Heart left ventricle (tissue), 16 donors: ENCODE results near the gene LNX1. TPM values are rescaled to one million over a fixed set of nuclear protein-coding genes. Genes with fewer than 3 reads are reported as not detected.

Experiments used
- ATAC-seq, 4 donors: fragments of 200-7000 bp; cut with Tn5 transposase; one replicate each; pipeline ENCODE4 v1.9.1; 2020 to 2022; ENCODE audit warnings: moderate library complexity in 4 of 4, mild to moderate bottlenecking in 3 of 4, moderate number of reproducible peaks in 1 of 4
- DNase-seq, 5 donors: peaks; one replicate each; pipeline ENCODE4 v3.0.0-alpha.2; 2020
- H3K27ac ChIP-seq, 12 donors: fragments of 200-600 bp; sonication (generic) in 4 of 12; one replicate each; pipeline versions ENCODE4 v1.5.0 to v1.8.0; 2016 to 2022; ENCODE audit warnings: mild to moderate bottlenecking in 2 of 12
- H3K27me3 ChIP-seq, 9 donors: fragments of 200-600 bp; sonication (generic) in 2 of 9; one replicate each; pipeline versions ENCODE4 v1.5.1 to v1.8.0; 2016 to 2022; ENCODE audit warnings: mild to moderate bottlenecking in 3 of 9
- H3K36me3 ChIP-seq, 9 donors: fragments of 200-600 bp; sonication (generic) in 2 of 9; one replicate each; pipeline versions ENCODE4 v1.5.0 to v1.8.0; 2018 to 2022; ENCODE audit warnings: mild to moderate bottlenecking in 2 of 9
- H3K4me1 ChIP-seq, 12 donors: fragments of 200-600 bp; sonication (generic) in 4 of 12; one replicate each; pipeline versions ENCODE4 v1.5.0 to v1.8.0; 2016 to 2022; ENCODE audit warnings: mild to moderate bottlenecking in 3 of 12
- H3K4me3 ChIP-seq, 12 donors: fragments of 200-600 bp; sonication (generic) in 4 of 12; one replicate each; pipeline versions ENCODE4 v1.5.0 to v1.8.0; 2017 to 2022; ENCODE audit warnings: mild to moderate bottlenecking in 9 of 12, moderate library complexity in 4 of 12
- H3K9me3 ChIP-seq, 12 donors: fragments of 200-600 bp; sonication (generic) in 4 of 12; one replicate each; pipeline versions ENCODE4 v1.5.0 to v1.8.0; 2016 to 2022; ENCODE audit warnings: mild to moderate bottlenecking in 1 of 12
- CTCF ChIP-seq, 12 donors: fragments of 200-600 bp; sonication (generic) in 4 of 12; IDR thresholded peaks; one replicate each; pipeline versions ENCODE4 v1.5.0 to v1.8.0; 2018 to 2022; ENCODE audit warnings: antibody characterized with exemption in 12 of 12, mild to moderate bottlenecking in 5 of 12
- POLR2A ChIP-seq, 2 donors: fragments of 450-650 bp; IDR thresholded peaks; one replicate each; pipeline ENCODE4 v1.6.1; 2017; ENCODE audit warnings: antibody characterized with exemption in 2 of 2, mild to moderate bottlenecking in 2 of 2, moderate library complexity in 2 of 2
- WGBS, 4 donors: extraction: QIAGEN DNeasy Blood & Tissue Kit in 2 of 4; methylation state at CpG; one replicate each; pipeline versions ENCODE4 v1.1.5 to v1.1.7; 2013 to 2018; 5-methylcytosine and 5-hydroxymethylcytosine counted together
- intact Hi-C, 10 donors: fragments of 100-400 bp; cut with DNase I; formaldehyde crosslinking; loops; one replicate each; pipeline versions ENCODE4 v1.11.1 to v1.14.2; 2022
- polyA plus RNA-seq, 2 donors: library from polyadenylated mRNA; stranded (reverse); fragments of 200-250 nt; gene quantifications; one replicate each; pipeline ENCODE4 v1.2.3, GENCODE V29; 2013
- total RNA-seq, 9 donors: library from RNA; depleted of rRNA in 2 of 9; stranded (reverse); fragments of >200 nt in 2 of 9; fragmentation: NEBNext Ultra II Directional in 3 of 9; extraction: Animal tissue kit (Norgen Biotek cat#: 25700) in 3 of 9; gene quantifications; one replicate each; pipeline versions ENCODE4 v1.1.0 to v1.2.4, GENCODE V29; 2016 to 2023
- donor health status: ischemic (EF 13 %, LVEDD 7.1; RV severe dilation, severe dysfunction).
- donor health status: healthy with polysubstance abuse.
- donor health status: DM: no; HTN: yes; CAD: no.
- donor health status: DM: no; HTN: no; CAD: no.
- donor health status: ischemic (EF 25% LVEDD 6.9; RV normal size, moderate dysfunction).
- donor health status: ischemic (EF 25% LVEDD 5.7; RV mildly dilated, moderate dysfunction).
- donor health status: healthy.
- donor health status: DM: yes; HTN: yes; CAD: no.
- donor health status: ischemic (EF 35%, LVEDD 5.7; RV mildly dilated, moderate dysfunction).
- donor health status: nonischemic (EF 11% LVEDD 7.7; RV severe dilation, severe dysfunction).
- donor health status: DM: yes; HTN: yes; CAD: no.
- donor health status: PGD.
- donor health status: ischemic (EF 29% LVEDD 5.4; RV normal size, mild dysfunction).
- donor health status: nonischemic (EF 23%, LVEDD 6.1; RV moderate dilation, normal function).

Gene LNX1
- total and polyA plus RNA-seq, 11 donors = 3.4 to 15.7 (median 6.7) TPM

- WGBS, 4 donors = 77 to 84% (median 80%) methylated on average over 2 of the region's 2 CpGs
Measured at GRCh38 chr4:53465281-53465680, 126.0 kb downstream of the LNX1 start.

GRCh38 chr4:53463340-53463739, 127.9 kb downstream of the LNX1 start:
- Histone ChIP-seq H3K27ac (no peak overlapping the region), H3K36me3 (peaks cover 0 to 56% (median 48%) of the 10 kb centered on the region in 9 donors), H3K4me3 (no peak overlapping the region), H3K4me1 (no peaks in the 10 kb centered on the region), H3K27me3 (no peaks in the 10 kb centered on the region), H3K9me3 (peaks cover 0 to 20% (median 0%) of the 10 kb centered on the region in 12 donors)
- WGBS, 4 donors = 87 to 92% (median 88%) methylated on average over 5 of the region's 5 CpGs
- ATAC-seq (no peak), DNase-seq (no peak)
- no peak for TF ChIP-seq POLR2A (IDR thresholded peaks at IDR 0.05)
- TF ChIP-seq CTCF (IDR thresholded peaks at IDR 0.05) = no peak
- intact Hi-C loops = no loop called here

More at GRCh38 chr4:53465281-53465680, 126.0 kb downstream of the LNX1 start:
- Histone ChIP-seq H3K9me3 (peaks cover 0 to 21% (median 0%) of the 10 kb centered on the region in 12 donors), H3K27me3 (no peaks in the 10 kb centered on the region), H3K27ac (no peak overlapping the region), H3K4me3 (no peak overlapping the region), H3K4me1 (no peaks in the 10 kb centered on the region), H3K36me3 (peaks cover 0 to 37% (median 28%) of the 10 kb centered on the region in 9 donors)
- intact Hi-C loops = no loop called here
- no peak for DNase-seq
- no peak for ATAC-seq
- TF ChIP-seq POLR2A (IDR thresholded peaks at IDR 0.05) = no peak
- TF ChIP-seq CTCF (IDR thresholded peaks at IDR 0.05) = no peak

- ATAC-seq (no peak), DNase-seq (no peak)
- no peaks in the 10 kb centered on the region for H3K4me1 ChIP-seq
- intact Hi-C loops = no loop called here
- TF ChIP-seq POLR2A (IDR thresholded peaks at IDR 0.05) = no peak
- peaks cover 0 to 3% (median 0%) of the 10 kb centered on the region in 12 donors for H3K9me3 ChIP-seq
- no peak overlapping the region for H3K4me3 ChIP-seq
- no peaks in the 10 kb centered on the region for H3K27me3 ChIP-seq
- 89 to 97% (median 94%) methylated on average over 2 of the region's 2 CpGs for WGBS, 4 donors
- H3K27ac ChIP-seq = no peak overlapping the region
- peaks cover 0 to 77% (median 54%) of the 10 kb centered on the region in 9 donors for H3K36me3 ChIP-seq
Measured at GRCh38 chr4:53461244-53461643, 130.0 kb downstream of the LNX1 start.

- H3K4me1 ChIP-seq = no peaks in the 10 kb centered on the region
- H3K4me3 ChIP-seq = no peak overlapping the region
- no peaks in the 10 kb centered on the region for H3K27me3 ChIP-seq
- ATAC-seq = no peak
- no peak overlapping the region for H3K27ac ChIP-seq
- intact Hi-C loops = loop anchor here in 1 of 10 donors (10.0 kb wide), 1 partner anchor 75 kb away; no protein-coding TSS in a partner anchor
- no peaks in the 10 kb centered on the region for H3K9me3 ChIP-seq
- no peak for DNase-seq
- H3K36me3 ChIP-seq = peaks cover 2 to 94% (median 71%) of the 10 kb centered on the region in 9 donors
- TF ChIP-seq CTCF (IDR thresholded peaks at IDR 0.05) (no peak), POLR2A (IDR thresholded peaks at IDR 0.05) (no peak)
Measured at GRCh38 chr4:53459548-53459947, 131.7 kb downstream of the LNX1 start.

GRCh38 chr4:53456178-53456577, 135.1 kb downstream of the LNX1 start:
- TF ChIP-seq CTCF (IDR thresholded peaks at IDR 0.05) (no peak), POLR2A (IDR thresholded peaks at IDR 0.05) (no peak)
- Histone ChIP-seq H3K27ac (no peak overlapping the region), H3K36me3 (peaks cover 2 to 94% (median 79%) of the 10 kb centered on the region in 9 donors), H3K4me3 (no peak overlapping the region), H3K9me3 (no peaks in the 10 kb centered on the region), H3K4me1 (peaks cover 0 to 7% (median 0%) of the 10 kb centered on the region in 12 donors), H3K27me3 (no peaks in the 10 kb centered on the region)
- DNase-seq (no peak), ATAC-seq (no peak)
- intact Hi-C loops = loop anchor here in 1 of 10 donors (10.0 kb wide), 1 partner anchor 71 kb away; no protein-coding TSS in a partner anchor
